ENCODE results near the gene CRB1.

DNA sequence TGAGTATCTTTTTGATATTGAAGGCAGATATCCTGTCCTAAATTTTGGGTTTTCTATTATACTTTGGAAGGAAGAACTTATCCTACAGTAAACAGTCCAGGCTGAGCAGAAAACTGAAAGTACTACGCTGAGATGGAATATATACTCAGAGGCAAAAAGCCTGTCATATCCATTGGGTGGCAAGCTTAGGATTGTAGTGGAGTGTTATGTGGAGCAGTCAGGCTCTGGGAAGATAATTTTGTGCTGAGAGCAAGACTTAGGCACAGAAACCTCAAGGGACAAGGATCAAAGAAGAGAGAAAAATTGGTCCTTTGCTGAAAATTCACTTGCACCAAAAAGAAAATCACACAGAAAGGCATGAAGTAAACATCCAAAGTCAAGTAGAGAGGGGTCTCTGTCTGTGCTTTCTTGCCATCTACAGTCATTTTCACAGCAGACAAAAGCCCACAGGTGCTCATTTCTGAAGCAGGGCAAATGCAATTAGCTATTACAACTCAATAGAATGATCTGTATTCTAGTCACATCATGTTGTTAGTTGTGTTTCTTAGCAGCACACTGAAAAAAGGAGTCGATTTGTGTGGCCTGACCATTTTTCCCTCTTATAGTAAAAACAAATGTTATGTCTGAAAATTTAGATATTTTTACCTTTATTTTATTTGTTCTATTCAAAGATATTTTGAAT lies 38.5 kb downstream of the CRB1 start:
- TF ChIP-seq CTCF (IDR thresholded peaks at IDR 0.05; ENCODE audit: insufficient read depth, low read depth, low read length) (no peak), EZH2 (IDR thresholded peaks at IDR 0.05; ENCODE audit: insufficient read depth, low read length) (no peak)

Measured in astrocyte (in vitro differentiated cells and primary cell).